Osteoblast (primary cell): ENCODE data around the gene GDF15. TPM values are rescaled to one million over a fixed set of nuclear protein-coding genes. Genes with fewer than 3 reads are reported as not detected.

Experiments
- DNase-seq: peaks from one replicate; pipeline ENCODE4 v3.0.0; 2011; ENCODE audit warnings: low spot score, mixed read lengths; ENCODE audit not compliant: insufficient read length; ENCODE audit errors: missing footprints
- H2AFZ ChIP-seq: 2 replicates; pipeline ENCODE4 v1.6.0; 2011; ENCODE audit warnings: mild to moderate bottlenecking, low read length
- H3K27ac ChIP-seq: 2 replicates; pipeline ENCODE4 v1.5.1; 2011; ENCODE audit warnings: mild to moderate bottlenecking, low read depth, low read length, moderate library complexity
- H3K27me3 ChIP-seq: 2 replicates; pipeline ENCODE4 v1.6.0; 2012; ENCODE audit warnings: mild to moderate bottlenecking, control low read depth, inconsistent platforms, low read length, moderate library complexity; ENCODE audit not compliant: insufficient read depth
- H3K36me3 ChIP-seq: 2 replicates; pipeline ENCODE4 v1.5.1; 2011; ENCODE audit warnings: mild to moderate bottlenecking, low read length, control low read depth, moderate library complexity; ENCODE audit not compliant: insufficient read depth
- H3K4me1 ChIP-seq: 2 replicates; pipeline ENCODE4 v1.5.1; 2011; ENCODE audit warnings: mild to moderate bottlenecking, low read length, control low read depth, moderate library complexity; ENCODE audit not compliant: insufficient read depth
- H3K4me2 ChIP-seq: 2 replicates; pipeline ENCODE4 v1.6.0; 2011; ENCODE audit warnings: mild to moderate bottlenecking, low read length; ENCODE audit not compliant: insufficient read depth
- H3K4me3 ChIP-seq: fragments of 200-600 bp; sonication (generic); 3 replicates; pipeline ENCODE4 v1.5.1; 2012; ENCODE audit warnings: mild to moderate bottlenecking, low read length, inconsistent platforms; ENCODE audit not compliant: insufficient read depth
- H3K79me2 ChIP-seq: 2 replicates; pipeline ENCODE4 v1.6.0; 2012; ENCODE audit warnings: mild to moderate bottlenecking, low read length, control low read depth, inconsistent platforms; ENCODE audit not compliant: insufficient read depth
- H3K9me3 ChIP-seq: 2 replicates; pipeline ENCODE4 v1.5.1; 2011; ENCODE audit warnings: low read depth, low read length, control low read depth
- H4K20me1 ChIP-seq: 2 replicates; pipeline ENCODE4 v1.6.0; 2012; ENCODE audit warnings: mild to moderate bottlenecking, low read length, control low read depth; ENCODE audit not compliant: insufficient read depth
- total RNA-seq: library from RNA; depleted of rRNA; stranded (reverse); fragments of >200 nt; gene quantifications from 2 replicates; pipeline ENCODE4 v1.2.3, GENCODE V29; 2012
- TF ChIP-seq, protein P1 (sequence below): IDR thresholded peaks from 2 replicates; pipeline ENCODE4 v1.5.1; 2011; ENCODE audit warnings: mild to moderate bottlenecking, low read depth, low read length, moderate library complexity; ENCODE audit errors: extremely low read depth

Gene GDF15
- total RNA-seq, 1 donor = 74.2 TPM

DNA sequence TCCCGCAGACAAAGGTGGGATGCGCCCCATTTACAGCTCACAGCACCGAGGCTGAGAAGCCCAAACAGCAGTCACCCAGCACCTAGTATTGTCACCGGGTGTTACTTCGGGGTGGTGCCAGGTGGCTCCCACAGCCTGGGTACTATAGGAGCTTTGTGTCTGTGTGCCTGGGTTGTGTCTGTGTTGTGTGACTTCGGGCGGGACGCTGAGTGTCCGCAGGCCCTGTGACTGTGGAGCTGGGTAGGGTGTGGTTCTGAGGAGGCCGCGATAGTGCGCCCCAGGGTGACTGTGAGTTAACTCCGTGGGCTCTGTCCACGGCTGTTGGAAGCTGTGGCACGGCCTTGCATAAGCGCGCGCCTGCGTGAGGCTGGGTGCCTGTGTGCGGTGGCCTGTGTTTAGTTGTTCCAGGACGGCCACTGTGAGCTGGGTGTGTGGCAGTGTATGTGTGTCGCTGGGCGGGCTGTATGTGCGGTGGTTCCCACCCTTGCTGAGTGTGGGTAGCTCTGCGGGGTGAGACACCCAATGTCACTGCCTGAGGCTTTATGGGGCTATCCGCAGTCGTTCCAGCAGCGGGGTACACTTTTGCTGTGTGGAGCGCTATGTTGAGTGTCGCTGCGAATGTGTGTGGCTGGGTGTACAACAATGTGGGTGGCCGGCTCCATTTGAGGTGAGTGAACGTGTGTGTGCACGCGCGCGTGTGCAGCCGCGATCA is 32.7 kb downstream of the GDF15 start:
- Histone ChIP-seq H3K4me3 (peak overlapping the region; percentile 81), H3K36me3 (no peaks in the 10 kb centered on the region), H3K27ac (peak overlapping the region; percentile 69), H3K4me2 (peak overlapping the region; percentile 84), H3K9me3 (no peaks in the 10 kb centered on the region), H2AFZ (peak overlapping the region; percentile 85), H3K79me2 (peaks cover 47% of the 10 kb centered on the region), H3K4me1 (peaks cover 57% of the 10 kb centered on the region), H3K27me3 (no peaks in the 10 kb centered on the region), H4K20me1 (peaks cover 33% of the 10 kb centered on the region)
- DNase-seq = peak; percentile 87
- TF ChIP-seq, protein P1, sequence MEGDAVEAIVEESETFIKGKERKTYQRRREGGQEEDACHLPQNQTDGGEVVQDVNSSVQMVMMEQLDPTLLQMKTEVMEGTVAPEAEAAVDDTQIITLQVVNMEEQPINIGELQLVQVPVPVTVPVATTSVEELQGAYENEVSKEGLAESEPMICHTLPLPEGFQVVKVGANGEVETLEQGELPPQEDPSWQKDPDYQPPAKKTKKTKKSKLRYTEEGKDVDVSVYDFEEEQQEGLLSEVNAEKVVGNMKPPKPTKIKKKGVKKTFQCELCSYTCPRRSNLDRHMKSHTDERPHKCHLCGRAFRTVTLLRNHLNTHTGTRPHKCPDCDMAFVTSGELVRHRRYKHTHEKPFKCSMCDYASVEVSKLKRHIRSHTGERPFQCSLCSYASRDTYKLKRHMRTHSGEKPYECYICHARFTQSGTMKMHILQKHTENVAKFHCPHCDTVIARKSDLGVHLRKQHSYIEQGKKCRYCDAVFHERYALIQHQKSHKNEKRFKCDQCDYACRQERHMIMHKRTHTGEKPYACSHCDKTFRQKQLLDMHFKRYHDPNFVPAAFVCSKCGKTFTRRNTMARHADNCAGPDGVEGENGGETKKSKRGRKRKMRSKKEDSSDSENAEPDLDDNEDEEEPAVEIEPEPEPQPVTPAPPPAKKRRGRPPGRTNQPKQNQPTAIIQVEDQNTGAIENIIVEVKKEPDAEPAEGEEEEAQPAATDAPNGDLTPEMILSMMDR = no peak

DNA sequence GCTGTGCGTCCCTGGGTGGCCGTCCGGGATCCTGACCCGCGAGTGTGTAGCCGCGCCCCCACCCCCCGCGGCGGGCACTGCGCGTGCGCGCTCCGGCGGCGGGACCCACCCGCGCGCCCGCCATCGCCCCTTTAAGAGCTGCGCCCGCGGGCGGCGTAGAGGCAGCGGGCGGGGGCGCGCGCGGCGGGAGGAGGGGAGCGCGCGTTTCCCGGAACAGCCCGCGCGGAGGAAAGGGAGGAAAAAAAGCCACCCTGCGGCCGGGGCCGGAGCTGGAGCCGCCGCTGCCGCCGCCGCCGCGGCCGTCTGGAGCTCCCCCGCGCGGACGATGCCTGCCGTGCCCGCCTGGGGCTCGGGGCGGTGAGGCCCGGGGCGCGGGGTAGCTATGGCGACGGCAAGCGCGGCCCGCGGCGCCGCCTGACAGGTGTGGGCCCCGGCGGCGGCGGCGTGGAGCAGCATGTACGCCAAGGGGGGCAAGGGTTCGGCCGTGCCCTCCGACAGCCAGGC is 33.3 kb downstream of the GDF15 start, which contains the start of gene SSBP4:
Gene SSBP4 (plus strand): TSS at position 204 of the 504 bp plus-strand sequence. CDS start 251 bp downstream, at position 455.
- peak within 1 kb of the TSS; percentile 85 for H2AFZ ChIP-seq
- H3K79me2 ChIP-seq = peaks cover 53% of the 10 kb centered on the region
- peak within 1 kb of the TSS; percentile 90 for H3K4me2 ChIP-seq
- no peaks in the 10 kb centered on the region for H3K27me3 ChIP-seq
- H3K4me1 ChIP-seq = peaks cover 54% of the 10 kb centered on the region
- DNase-seq = peak; percentile 99
- TF ChIP-seq, protein P1 = peak; percentile 7
- H3K4me3 ChIP-seq = peak within 1 kb of the TSS; percentile 81
- H3K27ac ChIP-seq = peak within 1 kb of the TSS; percentile 69
- H3K9me3 ChIP-seq = no peaks in the 10 kb centered on the region
- H3K36me3 ChIP-seq = no peaks in the 10 kb centered on the region
- peaks cover 38% of the 10 kb centered on the region for H4K20me1 ChIP-seq

DNA sequence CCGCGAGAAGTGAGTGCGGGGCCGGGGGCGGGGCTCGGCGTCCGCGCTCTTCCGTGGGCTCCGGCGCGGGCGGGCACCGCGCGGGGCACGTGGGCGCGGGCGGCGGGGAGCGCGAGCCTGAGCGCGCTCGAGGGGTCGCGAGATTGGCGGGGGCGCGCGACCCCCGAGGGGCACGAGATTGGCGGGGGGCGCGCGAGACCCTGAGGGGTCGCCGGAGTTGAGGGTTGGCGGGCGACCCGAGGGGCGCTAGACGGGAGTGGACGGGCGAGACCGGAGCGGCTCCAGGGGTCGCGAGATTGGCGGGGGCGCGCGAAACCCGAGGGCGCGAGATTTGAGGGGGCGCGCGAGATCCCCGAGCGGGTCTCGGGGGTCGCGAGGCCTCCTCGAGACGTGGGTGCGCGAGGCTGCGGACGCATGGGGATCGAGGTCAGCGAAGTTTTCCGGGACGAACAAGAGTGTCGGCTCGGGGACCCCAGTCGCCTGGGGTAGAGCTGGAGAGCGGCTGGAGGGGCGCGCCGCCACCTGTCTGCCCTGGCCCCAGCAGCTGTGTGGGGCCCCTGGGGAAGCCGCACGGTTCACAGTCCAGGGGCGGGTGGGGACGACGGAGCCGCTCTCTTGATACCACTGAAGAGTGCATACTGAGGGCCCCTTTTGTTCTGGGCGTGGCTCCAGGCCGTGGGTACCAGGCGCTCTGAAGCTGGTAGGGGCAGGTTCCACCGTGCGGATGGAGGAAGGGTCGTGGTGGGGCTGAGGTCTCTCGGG is 33.9 kb downstream of the GDF15 start:
- Histone ChIP-seq H3K9me3 (no peaks in the 10 kb centered on the region), H4K20me1 (peaks cover 38% of the 10 kb centered on the region), H3K27me3 (no peaks in the 10 kb centered on the region), H2AFZ (peak overlapping the region; percentile 41), H3K4me2 (peak overlapping the region; percentile 90), H3K4me1 (peaks cover 48% of the 10 kb centered on the region), H3K4me3 (peak overlapping the region; percentile 81), H3K36me3 (no peaks in the 10 kb centered on the region), H3K79me2 (peaks cover 59% of the 10 kb centered on the region), H3K27ac (peak overlapping the region; percentile 61)
- TF ChIP-seq, protein P1 = no peak
- peak; percentile 92 for DNase-seq

DNA sequence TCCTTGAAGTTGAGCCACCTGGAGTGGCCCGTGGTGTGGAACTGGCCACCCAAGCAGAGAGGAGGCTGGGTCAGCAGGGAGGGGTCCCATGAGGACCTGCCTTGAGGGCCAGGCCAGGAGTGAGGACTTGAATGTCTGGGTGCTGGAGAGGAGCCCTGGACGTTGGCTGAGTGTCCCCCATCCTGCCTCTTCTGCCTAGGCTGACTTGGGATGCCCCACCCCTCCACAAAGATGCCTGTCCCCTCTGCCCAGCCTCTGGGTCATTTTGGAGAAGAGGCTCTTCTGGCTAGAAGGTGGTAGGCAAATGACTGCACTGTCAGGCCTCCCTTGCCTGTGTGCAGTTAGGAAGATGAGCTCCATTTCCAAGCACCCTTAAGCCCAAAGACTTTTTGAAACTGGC is 35.0 kb downstream of the GDF15 start:
- peak overlapping the region; percentile 81 for H3K4me3 ChIP-seq
- peak overlapping the region; percentile 90 for H3K4me2 ChIP-seq
- peak; percentile 86 for DNase-seq
- peaks cover 44% of the 10 kb centered on the region for H3K4me1 ChIP-seq
- H2AFZ ChIP-seq = no peak overlapping the region
- no peaks in the 10 kb centered on the region for H3K9me3 ChIP-seq
- no peaks in the 10 kb centered on the region for H3K27me3 ChIP-seq
- no peaks in the 10 kb centered on the region for H3K36me3 ChIP-seq
- peaks cover 43% of the 10 kb centered on the region for H4K20me1 ChIP-seq
- H3K27ac ChIP-seq = peak overlapping the region; percentile 17
- TF ChIP-seq, protein P1 = no peak
- peaks cover 70% of the 10 kb centered on the region for H3K79me2 ChIP-seq
